NCI-H526 treated with DMSO at 0.1 percent for 48 hours (cell line): Measurements from ENCODE around the gene DPT.

Experiments used
- DNase-seq: peaks from one replicate; lab custom pipeline; 2025; lab: John Stamatoyannopoulos, UW

DPT gene

DNA sequence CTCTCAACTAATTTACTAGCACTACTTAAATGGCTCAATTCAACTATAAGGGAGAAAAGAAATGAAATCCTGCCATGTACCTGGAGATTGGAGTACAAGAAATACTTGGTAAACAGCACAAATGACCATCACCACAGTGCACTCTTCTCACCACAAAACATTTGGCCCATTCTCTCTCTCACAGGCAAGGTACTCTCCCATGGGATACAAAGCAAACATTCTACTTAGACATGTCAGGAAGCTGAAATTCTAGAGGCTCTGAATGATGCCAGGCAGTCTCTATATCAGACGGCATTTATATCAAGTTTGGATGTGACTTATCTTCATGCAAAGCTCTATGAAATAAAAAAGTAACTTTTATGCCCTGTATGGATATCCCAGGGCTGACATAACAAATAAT is 72.5 kb downstream of the DPT start:
- no peak for DNase-seq

- DNase-seq, result no peak
Observed at GRCh38 chr1:168654198-168654915, 74.6 kb downstream of the DPT start.

GRCh38 chr1:168653567-168653966 is 75.4 kb downstream of the DPT start:
- no peak for DNase-seq

- DNase-seq, result peak; percentile 37
Observed at GRCh38 chr1:168645721-168646120, 83.3 kb downstream of the DPT start.
